ENCODE results near the gene PTPRU.

Gene PTPRU

DNA sequence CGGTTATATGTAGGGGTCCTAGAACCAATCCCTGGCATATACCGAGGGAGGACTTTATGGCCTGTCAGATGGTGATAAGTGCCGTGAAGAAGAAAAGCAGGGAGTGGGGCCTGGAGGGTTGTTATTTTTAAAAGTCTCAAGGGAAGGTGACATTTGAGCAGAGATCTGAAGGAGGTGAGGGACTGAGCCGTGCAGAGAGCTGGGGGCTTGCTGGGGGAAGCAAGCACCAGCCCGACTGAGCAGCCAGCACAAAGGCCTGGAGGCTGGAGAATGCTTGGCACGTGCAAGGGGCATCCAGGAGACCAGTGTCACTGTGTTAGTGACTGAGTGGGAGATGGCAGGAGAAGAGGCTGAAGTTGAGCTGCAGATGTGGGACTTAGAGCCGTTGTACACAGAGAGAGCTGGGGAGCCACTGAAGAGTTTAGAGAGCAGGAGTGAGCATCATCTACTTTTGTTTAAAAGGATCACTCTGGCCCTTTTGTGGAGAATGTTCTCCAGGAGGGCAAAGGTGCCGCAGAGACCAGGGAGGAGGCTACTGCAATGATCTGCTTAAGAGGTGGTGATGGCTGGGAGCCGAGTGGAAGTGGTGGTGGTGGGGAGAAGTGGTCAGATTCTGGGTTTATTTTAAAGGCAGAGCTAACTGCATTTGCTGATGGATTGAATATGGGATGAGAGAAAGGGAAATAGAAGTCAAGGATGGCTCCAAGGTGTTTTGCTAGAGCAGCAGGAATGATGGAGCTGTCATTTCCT, 31.2 kb downstream of the PTPRU start:
- DNase-seq (ENCODE audit: low read depth in 2 of 2): no peak

DNA sequence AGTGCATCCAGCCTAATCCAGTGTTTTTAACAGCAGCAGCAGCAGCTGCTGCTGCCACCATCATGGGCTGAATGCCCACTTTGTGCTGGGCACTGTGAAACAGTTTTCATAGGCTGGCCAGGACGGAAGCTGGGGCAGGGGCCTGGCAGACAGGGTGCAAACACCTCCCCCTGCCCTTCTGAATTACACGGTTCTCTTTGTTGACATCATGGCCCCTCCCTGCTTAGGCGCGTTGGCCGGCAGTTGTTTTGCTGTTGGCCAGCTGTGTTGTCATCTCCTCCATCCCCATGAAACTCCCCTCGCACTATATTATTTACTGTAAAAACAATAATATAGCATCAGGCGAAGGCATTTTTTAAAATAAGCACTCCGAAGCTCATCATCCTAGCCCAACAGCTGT, 33.1 kb downstream of the PTPRU start:
- no peak for DNase-seq (ENCODE audit: low read depth in 2 of 2)

DNA sequence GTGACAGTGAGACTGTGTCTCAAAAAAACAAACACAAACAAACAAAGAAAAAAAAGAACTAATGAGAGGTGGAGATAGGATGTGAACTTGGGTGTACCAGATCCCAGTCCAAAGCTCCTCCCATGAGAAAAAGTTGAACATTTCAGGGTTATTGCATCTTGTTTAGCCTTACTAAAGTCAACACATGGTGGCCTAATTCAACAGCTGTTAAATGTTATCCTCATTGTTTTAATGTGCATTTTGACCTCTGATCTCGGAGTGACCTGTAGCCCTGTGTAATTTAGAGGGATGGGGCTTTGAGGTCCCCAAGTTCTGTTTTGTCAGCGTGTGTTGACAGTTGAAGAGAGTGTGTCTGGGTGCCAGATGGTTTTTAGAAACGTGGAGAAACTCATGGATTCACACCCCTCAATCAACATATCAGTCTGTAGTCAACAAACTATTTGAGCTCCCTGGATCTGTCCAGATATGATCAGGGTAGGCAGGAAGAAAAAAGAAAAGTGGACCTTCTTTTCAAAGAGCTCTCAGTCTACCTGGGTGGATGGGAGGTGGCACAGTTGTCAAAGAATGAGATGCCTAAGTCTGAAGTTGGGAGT, 34.7 kb downstream of the PTPRU start:
- no peak for DNase-seq (ENCODE audit: low read depth in 2 of 2)

DNA sequence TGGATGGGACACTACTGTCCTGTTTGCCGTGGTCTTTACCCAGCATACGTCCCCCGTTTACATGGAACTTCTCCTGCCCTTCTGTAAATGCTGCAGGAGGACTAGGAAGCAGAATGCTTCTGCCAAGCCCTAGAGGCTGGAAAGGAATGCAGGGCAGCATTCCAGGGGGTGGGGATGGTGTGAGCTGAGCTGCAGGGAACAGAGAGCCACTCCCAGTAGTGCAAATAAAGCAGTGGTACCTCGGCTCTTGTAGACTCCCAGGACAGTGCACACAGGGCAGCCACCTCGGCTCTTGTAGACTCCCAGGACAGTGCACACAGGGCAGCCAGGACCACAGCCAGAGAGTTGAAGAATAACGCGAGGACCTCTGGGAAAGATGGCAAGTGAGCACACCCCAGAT, 35.4 kb downstream of the PTPRU start:
- no peak for DNase-seq (ENCODE audit: low read depth in 2 of 2)

DNA sequence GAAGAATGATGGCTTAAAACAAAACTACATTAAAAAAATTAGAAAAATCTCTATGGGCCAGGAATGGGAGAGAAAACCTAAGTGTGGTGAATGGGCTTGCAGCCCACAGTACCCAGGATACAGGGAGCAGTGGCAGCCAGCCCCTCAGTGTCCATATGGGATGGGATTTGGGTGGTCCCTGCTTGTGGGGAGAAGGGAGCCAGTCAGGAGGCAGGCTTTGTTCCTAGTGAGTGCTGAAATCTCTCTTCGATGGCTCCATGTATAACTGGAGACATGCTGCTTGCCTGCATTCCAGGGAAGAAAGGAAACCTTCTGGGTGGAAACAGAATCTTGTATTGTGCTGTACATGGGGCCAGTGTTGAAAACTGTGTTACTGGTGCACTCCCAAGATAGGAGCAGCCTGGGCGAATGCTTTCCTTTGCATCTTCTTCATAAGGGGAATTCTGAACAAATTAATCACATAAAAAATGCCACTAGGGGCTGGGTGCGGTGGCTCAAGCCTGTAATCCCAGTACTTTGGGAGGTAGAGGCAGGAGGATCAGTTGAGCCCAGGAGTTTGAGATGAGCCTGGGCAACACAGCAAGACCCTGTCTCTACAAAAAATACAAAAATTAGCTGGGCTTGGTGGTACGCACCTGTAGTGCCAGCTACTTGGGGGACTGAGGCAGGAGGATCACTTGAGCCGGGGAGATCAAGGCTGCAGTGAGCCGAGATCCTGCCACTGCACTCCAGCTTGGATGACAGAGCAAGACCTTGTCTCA, 36.0 kb downstream of the PTPRU start:
- DNase-seq (ENCODE audit: low read depth in 2 of 2): no peak

DNA sequence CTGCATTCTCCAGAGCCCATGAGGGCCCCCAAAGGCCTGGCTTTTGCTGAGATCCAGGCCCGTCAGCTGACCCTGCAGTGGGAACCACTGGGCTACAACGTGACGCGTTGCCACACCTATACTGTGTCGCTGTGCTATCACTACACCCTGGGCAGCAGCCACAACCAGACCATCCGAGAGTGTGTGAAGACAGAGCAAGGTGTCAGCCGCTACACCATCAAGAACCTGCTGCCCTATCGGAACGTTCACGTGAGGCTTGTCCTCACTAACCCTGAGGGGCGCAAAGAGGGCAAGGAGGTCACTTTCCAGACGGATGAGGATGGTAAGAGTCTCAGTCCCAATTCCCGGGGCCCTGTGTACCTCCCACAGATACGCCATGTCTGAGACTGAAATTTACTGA, 39.1 kb downstream of the PTPRU start:
- DNase-seq (ENCODE audit: low read depth in 2 of 2): no peak

DNA sequence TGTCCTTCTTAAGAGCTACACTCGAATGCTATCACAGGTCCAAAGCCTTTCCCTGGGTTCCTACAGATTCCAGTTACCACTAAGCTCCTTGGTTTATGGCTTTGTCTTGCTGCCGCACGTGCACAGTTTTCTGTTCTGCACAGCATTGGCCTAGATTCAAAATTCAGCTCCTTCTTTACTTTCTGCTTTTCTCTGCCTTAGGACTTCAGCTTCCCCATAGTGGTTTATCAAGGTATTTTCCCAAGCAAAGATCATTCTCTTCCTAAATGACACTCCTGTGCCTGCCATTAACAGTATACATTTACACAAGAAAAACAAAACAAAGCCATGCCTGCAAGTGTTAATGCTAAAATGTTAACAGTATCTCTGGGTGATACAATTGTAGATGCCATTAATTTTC, 41.8 kb downstream of the PTPRU start:
- DNase-seq (ENCODE audit: low read depth in 2 of 2): no peak

DNA sequence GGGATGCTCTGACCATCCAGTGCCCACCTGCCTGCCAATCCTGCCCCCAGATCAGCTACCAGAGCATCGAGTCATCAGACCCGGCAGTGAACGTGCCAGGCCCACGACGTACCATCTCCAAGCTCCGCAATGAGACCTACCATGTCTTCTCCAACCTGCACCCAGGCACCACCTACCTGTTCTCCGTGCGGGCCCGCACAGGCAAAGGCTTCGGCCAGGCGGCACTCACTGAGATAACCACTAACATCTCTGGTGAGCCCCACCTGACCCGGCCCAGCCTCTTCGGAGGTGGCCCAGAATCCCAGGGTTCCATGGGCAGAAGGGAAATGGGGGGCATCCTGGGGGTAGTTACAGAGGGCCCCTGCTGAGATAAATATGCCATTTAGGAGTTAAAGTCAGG, 43.1 kb downstream of the PTPRU start:
- no peak for DNase-seq (ENCODE audit: low read depth in 2 of 2)

DNA sequence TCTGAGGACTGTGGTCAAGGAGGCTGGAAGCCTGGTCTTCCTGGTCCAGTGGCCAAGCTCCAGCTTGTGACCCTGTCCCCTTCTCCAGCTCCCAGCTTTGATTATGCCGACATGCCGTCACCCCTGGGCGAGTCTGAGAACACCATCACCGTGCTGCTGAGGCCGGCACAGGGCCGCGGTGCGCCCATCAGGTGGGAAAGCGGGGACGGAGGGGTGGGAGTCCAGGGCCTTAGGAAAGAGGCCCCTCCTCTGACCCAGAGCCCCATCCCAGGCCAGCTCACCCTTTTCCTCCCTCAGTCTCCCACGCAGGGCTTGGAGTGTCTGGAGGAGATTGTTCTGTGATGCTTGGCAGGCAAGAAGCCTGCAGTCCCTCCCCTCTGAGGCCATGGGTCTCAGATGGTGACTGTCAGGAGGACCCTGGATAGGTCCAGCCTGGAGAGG, 43.6 kb downstream of the PTPRU start:
- no peak for DNase-seq (ENCODE audit: low read depth in 2 of 2)

DNA sequence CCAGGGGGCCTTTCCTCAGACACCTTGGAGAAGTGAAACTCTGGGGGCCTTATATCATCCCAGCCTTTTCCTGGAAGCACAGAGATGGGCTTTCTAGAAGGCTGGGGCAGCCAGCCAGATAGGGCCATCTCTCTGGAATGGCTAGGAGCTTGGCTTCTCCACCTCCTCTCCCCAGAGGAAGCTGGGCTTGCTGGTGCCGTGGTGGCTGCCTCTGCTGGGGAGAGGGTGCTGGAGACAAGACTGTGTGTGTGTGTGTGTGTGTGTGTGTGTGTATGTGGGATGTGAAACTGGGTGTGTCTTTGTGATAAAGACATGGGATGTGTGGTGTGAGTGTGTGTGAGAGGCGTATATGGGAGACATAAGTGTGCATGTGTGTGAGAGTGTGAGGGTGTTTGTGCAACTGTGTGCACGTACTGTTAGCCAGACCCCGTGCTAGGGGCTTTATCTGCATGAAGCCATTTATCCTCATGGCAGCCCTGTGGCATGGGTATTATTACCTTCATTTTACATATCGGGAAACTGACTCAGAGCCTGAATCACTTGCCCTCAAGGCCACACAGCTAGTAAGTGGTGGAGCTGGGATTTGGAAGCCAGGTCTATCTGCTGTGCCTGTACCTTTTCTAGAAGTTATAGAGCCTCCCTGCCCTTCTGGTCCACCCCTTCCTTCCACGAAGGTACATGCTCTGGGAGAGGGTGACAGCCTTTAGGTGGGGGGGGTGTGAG, 44.2 kb downstream of the PTPRU start:
- no peak for DNase-seq (ENCODE audit: low read depth in 2 of 2)

DNA sequence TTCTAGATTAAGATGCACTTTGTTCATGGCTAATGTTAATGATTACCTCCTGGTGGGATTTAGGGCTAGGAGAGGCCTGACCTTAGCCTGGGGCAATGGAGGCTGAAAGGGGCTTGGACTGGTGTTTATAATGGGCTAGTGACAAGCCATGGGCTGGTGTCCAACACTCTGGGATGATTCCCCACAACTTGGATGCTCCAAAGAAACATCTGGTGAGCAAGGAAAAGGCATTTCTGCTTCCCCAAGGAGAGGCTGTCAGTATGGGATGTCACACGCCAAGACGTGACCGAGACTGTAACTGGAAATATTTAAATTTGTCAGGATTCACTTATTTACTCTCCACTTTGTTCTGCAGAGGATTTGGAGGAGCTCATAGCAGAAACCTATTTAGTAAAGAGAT, 45.2 kb downstream of the PTPRU start:
- DNase-seq (ENCODE audit: low read depth in 2 of 2): no peak

DNA sequence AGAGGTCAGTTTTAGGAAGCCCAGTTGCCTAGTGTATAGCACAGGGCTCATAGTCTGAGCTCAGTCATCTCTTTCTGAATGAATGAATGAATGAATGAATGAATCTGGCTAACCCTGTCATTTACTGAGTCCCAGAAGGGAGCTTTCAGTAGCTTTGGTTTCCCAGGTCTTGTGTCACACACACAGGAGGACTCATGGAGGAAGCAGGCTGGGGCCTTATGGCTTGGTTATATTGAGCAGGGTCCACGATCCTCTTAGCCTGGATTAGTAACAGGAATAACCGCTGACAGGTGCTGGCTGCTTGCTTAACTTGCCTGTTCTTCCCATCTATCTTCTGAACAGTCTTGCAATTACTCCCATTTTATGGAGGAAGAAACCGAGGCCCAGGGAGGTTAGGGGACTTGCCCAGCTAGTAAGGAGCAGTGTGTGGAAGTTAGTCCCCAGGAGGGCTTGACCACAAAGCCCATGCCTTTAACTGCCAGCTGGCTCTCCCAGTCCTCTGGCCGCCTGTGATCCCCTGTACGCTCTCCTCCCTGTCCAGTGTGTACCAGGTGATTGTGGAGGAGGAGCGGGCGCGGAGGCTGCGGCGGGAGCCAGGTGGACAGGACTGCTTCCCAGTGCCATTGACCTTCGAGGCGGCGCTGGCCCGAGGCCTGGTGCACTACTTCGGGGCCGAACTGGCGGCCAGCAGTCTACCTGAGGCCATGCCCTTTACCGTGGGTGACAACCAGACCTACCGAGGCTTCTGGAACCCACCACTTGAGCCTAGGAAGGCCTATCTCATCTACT, 46.0 kb downstream of the PTPRU start:
- DNase-seq (ENCODE audit: low read depth in 2 of 2): no peak

DNA sequence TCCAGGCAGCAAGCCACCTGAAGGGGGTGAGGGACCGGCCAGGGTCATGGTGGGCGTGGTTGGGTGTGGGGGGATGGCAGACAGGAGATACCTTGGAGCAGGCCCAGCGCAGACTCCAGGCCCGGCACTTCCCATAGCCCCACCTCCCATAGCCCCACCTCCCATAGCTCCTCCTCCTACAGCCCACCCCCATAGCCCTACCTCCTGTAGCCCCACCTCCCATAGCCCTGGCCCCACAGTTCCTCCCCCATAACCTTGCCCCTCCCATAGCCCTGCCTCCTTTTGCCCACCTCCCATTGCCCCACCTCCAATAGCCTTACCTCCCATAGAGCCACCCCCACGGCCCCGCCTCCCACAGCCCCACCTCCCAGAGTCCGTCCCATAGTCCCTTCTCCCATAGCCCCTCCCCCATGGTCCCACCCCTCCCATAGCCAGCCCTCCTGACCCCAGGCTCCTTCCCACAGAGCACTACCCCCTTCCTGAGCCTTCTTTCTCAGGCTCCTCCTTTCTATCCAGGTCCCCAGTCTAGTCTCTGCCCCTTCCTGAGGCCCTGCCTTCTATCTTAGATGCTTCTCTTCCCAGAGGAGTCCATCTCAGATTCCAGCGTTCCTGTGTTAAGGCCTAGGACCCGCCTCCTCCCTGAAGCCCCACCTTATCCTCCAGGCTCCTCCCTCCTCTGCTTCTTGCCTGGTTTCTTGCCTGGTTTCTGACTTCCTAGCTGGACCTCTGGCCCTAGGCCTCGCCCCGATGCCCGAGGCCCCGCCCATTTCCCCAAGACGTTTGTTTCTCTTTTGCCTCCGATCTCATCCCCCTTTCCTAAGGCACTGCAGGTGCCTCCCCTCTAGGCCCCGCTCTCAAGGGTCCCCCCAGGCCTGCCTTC, 46.8 kb downstream of the PTPRU start:
- DNase-seq (ENCODE audit: low read depth in 2 of 2): peak in 1 of 2 donors; percentile 10

DNA sequence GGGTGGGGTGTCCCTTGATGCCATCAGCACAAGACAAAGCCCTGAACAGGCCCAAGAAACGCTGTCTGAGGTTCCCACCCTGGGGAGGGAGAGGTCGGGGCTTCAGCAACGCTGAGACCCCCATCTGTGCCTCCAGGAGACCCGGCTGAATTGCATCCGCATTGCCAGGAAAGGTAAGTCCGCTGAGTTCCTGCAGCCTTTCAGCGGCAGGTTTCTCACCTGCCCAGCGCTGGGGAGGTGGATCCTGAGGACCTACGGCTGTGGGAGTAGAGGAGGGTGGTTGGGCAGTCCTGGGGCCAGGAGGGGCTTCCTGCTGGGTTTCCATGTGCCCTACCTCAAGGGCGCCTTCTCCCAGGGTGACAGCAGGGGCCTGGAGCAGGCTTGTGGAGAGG, 47.5 kb downstream of the PTPRU start:
- no peak for DNase-seq (ENCODE audit: low read depth in 2 of 2)

DNA sequence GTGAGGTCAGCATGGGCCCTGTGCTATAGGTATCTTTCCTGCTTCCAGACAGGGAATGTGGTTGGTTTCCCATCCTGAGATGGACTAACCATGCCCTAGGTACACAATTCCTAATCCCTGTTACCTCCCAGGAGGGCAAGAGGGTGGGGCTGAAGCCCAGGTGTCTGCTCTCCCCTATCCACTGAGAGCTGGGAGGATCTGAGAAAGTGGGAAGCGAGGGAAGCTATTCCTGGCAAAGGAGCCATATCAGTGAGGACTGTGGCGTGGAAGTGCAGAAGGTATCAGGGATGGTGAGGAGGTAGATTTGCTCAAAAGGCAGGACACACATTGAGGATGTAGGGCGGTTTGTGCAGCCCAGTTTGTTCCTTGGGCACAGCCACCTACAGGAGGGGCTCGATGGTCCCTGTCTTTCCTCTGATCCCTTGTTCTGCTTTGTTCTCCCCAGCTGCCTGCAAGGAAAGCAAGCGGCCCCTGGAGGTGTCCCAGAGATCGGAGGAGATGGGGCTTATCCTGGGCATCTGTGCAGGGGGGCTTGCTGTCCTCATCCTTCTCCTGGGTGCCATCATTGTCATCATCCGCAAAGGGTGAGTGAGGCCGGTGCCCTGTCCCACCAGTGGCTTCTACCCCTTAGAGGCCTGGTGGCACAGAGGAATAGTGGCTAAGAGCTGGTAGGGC, 48.1 kb downstream of the PTPRU start:
- DNase-seq (ENCODE audit: low read depth in 2 of 2): no peak

DNA sequence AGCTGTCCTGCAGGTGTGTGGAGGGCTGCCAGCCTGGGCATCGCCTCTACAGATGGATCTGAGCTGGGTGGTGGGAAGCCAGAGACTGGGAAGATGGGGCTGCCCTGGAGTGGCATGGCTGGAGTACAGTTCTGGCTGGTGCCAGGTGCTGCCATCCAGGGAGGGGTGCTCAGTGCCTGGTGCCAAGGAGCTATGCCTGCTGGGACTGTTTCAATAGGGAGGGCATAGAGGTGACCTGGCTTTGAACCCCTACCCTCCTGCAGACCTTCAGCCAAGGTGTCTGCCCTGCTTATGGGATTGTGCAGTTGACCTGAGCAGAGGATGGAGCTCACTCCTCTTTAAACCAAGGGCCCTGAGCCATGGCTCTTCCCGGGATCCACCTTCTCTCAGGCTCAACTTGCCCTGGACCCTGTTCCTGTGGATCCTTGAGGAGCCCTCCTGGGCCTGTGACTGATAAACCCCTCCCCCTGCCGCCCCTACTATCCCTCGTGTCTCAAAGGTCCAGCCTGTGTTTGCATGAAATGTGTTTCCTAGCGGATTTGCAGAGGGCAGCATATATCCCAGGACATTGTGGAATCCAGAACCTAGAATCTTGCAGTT, 48.7 kb downstream of the PTPRU start:
- DNase-seq (ENCODE audit: low read depth in 2 of 2): no peak

DNA sequence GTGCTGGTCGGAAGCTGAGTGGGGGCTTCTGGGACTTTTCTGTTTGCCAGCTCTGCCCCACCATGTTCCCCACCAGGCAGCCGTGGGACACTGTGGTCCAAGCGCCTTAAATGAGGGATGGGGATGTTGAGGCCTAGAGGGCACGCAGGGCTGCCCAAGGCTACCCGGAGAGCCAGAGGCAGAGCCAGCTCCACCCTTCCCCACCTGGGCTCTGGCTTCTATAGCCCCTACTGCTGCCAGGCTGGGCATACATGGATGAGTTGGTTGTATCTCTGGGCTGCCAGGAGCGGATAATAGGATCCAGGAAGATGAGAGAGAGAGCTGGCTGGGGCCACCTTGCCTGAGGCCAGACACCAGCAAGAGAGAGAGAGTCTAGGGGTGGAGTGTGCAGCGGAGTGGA, 49.4 kb downstream of the PTPRU start:
- DNase-seq (ENCODE audit: low read depth in 2 of 2): no peak

DNA sequence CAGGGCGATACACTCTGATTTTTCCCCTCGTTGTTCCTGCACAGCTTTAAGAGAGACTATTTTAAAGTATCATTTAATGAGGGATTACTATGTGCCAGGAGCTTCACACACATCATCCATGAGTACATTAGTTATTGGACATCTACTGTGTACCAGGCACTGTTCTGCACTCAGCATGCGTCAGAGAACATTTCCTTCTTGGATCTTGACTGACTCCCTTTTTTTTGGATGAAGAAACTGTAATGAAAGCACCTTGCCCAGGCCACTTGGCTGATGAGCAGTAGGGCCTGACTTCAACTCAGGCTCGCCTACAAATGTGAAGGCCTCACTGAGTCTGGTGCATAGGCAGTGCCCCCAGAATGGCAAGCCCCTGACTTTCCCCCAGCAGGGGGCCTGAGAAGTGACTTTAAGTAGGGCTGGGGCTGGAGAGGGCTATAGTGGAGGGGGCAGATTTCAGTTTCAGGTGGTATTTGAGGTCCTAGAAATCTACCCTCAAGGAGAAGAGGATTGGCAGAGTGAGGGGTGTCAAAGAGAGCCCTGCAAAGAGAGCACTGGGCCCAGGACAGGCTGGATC, 50.0 kb downstream of the PTPRU start:
- DNase-seq (ENCODE audit: low read depth in 2 of 2): no peak

DNA sequence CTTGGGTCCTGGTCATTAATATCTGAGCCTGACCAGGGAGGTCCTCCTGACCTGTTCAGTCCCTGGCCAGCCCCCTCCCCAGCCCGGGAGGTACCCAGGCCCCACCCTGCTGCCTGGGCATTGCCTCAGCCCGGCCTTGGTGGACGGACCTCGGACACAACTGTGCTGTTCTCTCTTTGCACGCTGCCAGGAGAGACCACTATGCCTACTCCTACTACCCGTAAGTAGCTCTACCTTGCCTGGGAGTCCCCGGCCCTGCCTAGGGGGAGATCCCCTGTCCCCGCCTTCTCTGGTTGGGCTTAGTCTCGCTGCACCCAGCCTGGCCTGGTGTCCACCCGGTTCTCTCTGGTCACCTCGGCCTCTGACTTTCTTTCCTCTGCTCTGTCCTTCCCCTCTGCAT, 53.2 kb downstream of the PTPRU start:
- no peak for DNase-seq (ENCODE audit: low read depth in 2 of 2)
